OCI-LY3 (cell line): ENCODE measurements around the gene PERCC1.

ENCODE experiments used
- H2AFZ ChIP-seq: fragments of 200-600, 300-600 bp; shearing (Covaris generic); 2 replicates; pipeline ENCODE4 v1.6.0; 2014; ENCODE audit warnings: antibody characterized with exemption, low read depth, low read length
- H3K27ac ChIP-seq: fragments of 200-600, 300-600 bp; sonication (generic); 2 replicates; pipeline ENCODE4 v1.5.1; 2014; ENCODE audit warnings: mild to moderate bottlenecking, low read length, moderate library complexity, mixed read lengths
- H3K27me3 ChIP-seq: fragments of 200-600, 300-600 bp; sonication (generic); 2 replicates; pipeline ENCODE4 v1.6.1; 2014; ENCODE audit warnings: low read depth, low read length, mixed read lengths
- H3K36me3 ChIP-seq: fragments of 200-600, 300-600 bp; sonication (generic); replicated peaks from 2 replicates; pipeline ENCODE3; 2014; ENCODE audit warnings: low read depth, low read length, mixed read lengths
- H3K4me1 ChIP-seq: fragments of 300-600, 200-600 bp; sonication (generic); 2 replicates; pipeline ENCODE4 v1.6.1; 2014; ENCODE audit warnings: low read length, mixed read lengths
- H3K4me2 ChIP-seq: fragments of 200-600, 300-600 bp; sonication (generic); 2 replicates; pipeline ENCODE4 v1.6.1; 2014; ENCODE audit warnings: low read length, mixed read lengths
- H3K4me3 ChIP-seq: fragments of 300-600, 200-600 bp; sonication (generic); 2 replicates; pipeline ENCODE4 v1.5.1; 2014; ENCODE audit warnings: antibody characterized with exemption, mild to moderate bottlenecking, low read length, moderate library complexity
- H3K79me2 ChIP-seq: fragments of 300-600, 200-600 bp; shearing (Covaris generic); 2 replicates; pipeline ENCODE4 v1.6.1; 2014; ENCODE audit warnings: mild to moderate bottlenecking, low read length, mixed read lengths
- H3K9ac ChIP-seq: fragments of 300-600, 200-600 bp; shearing (Covaris generic); 2 replicates; pipeline ENCODE4 v1.6.0; 2014; ENCODE audit warnings: mild to moderate bottlenecking, low read length, moderate library complexity
- H3K9me3 ChIP-seq: fragments of 200-600, 300-600 bp; shearing (Covaris generic); 2 replicates; pipeline ENCODE4 v1.6.1; 2014; ENCODE audit warnings: low read length, mixed read lengths; ENCODE audit not compliant: insufficient read depth
- H4K20me1 ChIP-seq: fragments of 200-600, 300-600 bp; sonication (generic); 2 replicates; pipeline ENCODE4 v1.6.1; 2016; ENCODE audit warnings: low read length, mixed read lengths; ENCODE audit not compliant: insufficient read depth
- EZH2phosphoT487 ChIP-seq: fragments of 200-600 bp; shearing (Covaris generic); IDR thresholded peaks from 2 replicates; pipeline ENCODE4 v1.6.1; 2018; ENCODE audit warnings: antibody characterized with exemption, mixed run types, low read depth
- TF ChIP-seq, protein P1 (sequence below): fragments of 200-600, 300-600 bp; sonication (generic); IDR thresholded peaks from 2 replicates; pipeline ENCODE4 v1.5.1; 2014; ENCODE audit warnings: antibody characterized with exemption, low read length, low read depth

The PERCC1 gene

GRCh38 chr16:1444730-1445517 is 14.0 kb downstream of the PERCC1 start:
- Histone ChIP-seq H3K36me3 (no peaks in the 10 kb centered on the region), H3K4me2 (no peak overlapping the region), H3K27ac (no peak overlapping the region), H3K4me3 (no peak overlapping the region), H3K4me1 (no peaks in the 10 kb centered on the region), H3K27me3 (no peaks in the 10 kb centered on the region), H3K9ac (no peak overlapping the region), H4K20me1 (no peaks in the 10 kb centered on the region), H3K79me2 (no peaks in the 10 kb centered on the region), H2AFZ (no peak overlapping the region), H3K9me3 (no peaks in the 10 kb centered on the region)
- TF ChIP-seq, protein P1, sequence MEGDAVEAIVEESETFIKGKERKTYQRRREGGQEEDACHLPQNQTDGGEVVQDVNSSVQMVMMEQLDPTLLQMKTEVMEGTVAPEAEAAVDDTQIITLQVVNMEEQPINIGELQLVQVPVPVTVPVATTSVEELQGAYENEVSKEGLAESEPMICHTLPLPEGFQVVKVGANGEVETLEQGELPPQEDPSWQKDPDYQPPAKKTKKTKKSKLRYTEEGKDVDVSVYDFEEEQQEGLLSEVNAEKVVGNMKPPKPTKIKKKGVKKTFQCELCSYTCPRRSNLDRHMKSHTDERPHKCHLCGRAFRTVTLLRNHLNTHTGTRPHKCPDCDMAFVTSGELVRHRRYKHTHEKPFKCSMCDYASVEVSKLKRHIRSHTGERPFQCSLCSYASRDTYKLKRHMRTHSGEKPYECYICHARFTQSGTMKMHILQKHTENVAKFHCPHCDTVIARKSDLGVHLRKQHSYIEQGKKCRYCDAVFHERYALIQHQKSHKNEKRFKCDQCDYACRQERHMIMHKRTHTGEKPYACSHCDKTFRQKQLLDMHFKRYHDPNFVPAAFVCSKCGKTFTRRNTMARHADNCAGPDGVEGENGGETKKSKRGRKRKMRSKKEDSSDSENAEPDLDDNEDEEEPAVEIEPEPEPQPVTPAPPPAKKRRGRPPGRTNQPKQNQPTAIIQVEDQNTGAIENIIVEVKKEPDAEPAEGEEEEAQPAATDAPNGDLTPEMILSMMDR = no peak
- no peak for TF ChIP-seq EZH2phosphoT487

DNA sequence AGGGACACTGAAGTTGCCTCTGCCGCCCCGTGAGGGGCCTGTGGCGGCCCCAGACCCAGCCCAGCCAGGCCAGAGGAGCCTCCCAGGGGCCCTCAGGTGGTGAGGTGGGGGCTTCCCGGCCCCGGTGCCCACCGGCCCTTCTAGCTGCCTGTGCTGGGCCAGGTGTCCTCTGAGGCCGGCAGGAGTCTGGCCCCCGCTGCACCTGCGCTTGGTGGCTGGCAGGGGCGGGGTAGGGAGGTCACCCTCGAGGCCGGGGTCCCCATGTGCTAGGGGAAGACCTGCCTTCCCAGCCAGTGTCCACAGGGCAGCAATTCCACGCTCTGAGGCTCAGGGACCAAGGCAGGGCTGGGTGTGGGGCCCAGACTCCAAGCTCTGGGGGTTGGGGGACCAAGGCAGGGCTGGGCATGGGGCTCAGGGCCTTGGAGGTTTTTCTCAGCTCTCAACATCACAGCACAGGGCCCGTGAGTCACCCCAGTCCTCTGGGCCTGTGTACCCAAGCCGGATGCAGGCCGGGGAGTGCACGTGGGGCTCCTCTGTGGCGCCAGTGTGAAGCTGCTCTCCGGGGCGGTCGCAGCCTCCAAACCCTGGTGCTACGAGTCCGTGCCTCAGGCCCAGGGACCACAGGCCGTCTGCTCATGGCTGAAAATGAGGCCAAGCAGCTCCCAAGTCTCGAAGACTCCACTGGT is 14.8 kb downstream of the PERCC1 start:
- TF ChIP-seq EZH2phosphoT487 = no peak
- TF ChIP-seq, protein P1 = no peak
- H3K9ac ChIP-seq = no peak overlapping the region
- H3K27ac ChIP-seq = no peak overlapping the region
- H3K4me3 ChIP-seq = no peak overlapping the region
- no peak overlapping the region for H2AFZ ChIP-seq
- H3K27me3 ChIP-seq = no peaks in the 10 kb centered on the region
- H3K79me2 ChIP-seq = no peaks in the 10 kb centered on the region
- H3K9me3 ChIP-seq = no peaks in the 10 kb centered on the region
- H3K4me1 ChIP-seq = no peaks in the 10 kb centered on the region
- no peaks in the 10 kb centered on the region for H4K20me1 ChIP-seq
- H3K4me2 ChIP-seq = no peak overlapping the region
- no peaks in the 10 kb centered on the region for H3K36me3 ChIP-seq

GRCh38 chr16:1446296-1447080 is 15.6 kb downstream of the PERCC1 start:
- Histone ChIP-seq H3K9ac (no peak overlapping the region), H2AFZ (no peak overlapping the region), H3K9me3 (no peaks in the 10 kb centered on the region), H3K4me1 (no peaks in the 10 kb centered on the region), H3K27ac (no peak overlapping the region), H3K36me3 (no peaks in the 10 kb centered on the region), H3K4me2 (no peak overlapping the region), H3K27me3 (no peaks in the 10 kb centered on the region), H3K4me3 (no peak overlapping the region), H4K20me1 (no peaks in the 10 kb centered on the region), H3K79me2 (no peaks in the 10 kb centered on the region)
- no peak for TF ChIP-seq EZH2phosphoT487
- TF ChIP-seq, protein P1 = no peak

GRCh38 chr16:1447965-1448364 is 17.1 kb downstream of the PERCC1 start:
- no peaks in the 10 kb centered on the region for H3K4me1 ChIP-seq
- H3K4me2 ChIP-seq = no peak overlapping the region
- H3K79me2 ChIP-seq = no peaks in the 10 kb centered on the region
- no peak overlapping the region for H3K27ac ChIP-seq
- TF ChIP-seq EZH2phosphoT487 = no peak
- TF ChIP-seq, protein P1 = no peak
- no peaks in the 10 kb centered on the region for H3K27me3 ChIP-seq
- no peak overlapping the region for H3K4me3 ChIP-seq
- no peak overlapping the region for H3K9ac ChIP-seq
- H3K9me3 ChIP-seq = no peaks in the 10 kb centered on the region
- H3K36me3 ChIP-seq = no peaks in the 10 kb centered on the region
- no peak overlapping the region for H2AFZ ChIP-seq
- no peaks in the 10 kb centered on the region for H4K20me1 ChIP-seq
